Stimulated activated CD8-positive, alpha-beta memory T cell treated with anti-CD3 and anti-CD28 coated beads, Interleukin-15, amount 100 ng/mL, for 48 hours (primary cell): Measurements from ENCODE around the gene CCDC32.
A peak's percentile ranks its signal among the peaks of the same experiment; 100 is the strongest.
"Not testable (repeated sequence)": the region's sequence is repeated elsewhere in the genome, so short reads cannot be mapped to it uniquely, and the experiment has no call there.

Experiments used
- DNase-seq, 2 donors: peaks; one replicate each; pipeline ENCODE4 v3.0.0-alpha.2; 2020; ENCODE audit warnings: low read depth in 2 of 2

CCDC32 gene, protein sequence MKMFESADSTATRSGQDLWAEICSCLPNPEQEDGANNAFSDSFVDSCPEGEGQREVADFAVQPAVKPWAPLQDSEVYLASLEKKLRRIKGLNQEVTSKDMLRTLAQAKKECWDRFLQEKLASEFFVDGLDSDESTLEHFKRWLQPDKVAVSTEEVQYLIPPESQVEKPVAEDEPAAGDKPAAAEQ

DNA sequence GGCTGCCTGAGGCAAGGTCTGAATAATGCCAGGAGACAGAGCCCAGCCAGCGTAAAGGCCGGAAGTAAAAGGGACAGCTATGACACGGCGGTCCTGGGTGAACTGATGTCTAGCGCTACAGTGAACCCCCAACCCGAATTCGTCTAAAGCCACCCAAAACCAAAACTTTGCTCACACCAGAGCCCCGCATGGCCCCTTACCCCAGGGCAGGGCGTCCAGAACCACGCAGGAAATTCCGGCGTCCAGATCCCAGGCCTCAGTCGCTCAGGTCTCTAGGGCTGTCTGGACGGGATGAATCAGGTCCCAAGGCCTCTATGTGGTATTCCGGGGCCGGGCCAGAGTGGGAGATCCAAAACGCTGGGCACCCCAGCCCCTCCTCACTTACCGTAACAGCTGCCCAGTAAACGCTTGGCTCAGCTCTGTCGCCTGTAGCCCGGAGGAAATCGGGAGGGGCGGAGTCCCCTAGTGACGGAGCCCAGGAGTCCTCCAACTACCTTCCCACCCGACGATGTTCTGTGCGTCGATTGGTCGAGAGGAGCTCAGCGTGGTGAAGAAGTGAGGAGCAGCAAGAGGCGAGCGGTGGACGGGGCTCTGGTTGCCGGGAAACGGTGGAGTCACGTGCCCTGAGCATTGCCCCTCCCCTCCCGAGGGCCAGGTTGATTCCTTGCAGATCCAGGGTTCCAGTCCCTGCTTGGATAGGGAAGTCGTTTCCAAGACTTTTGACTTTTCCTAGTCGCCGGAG is at the start of gene CCDC32:
CCDC32 (minus strand) TSS at position 452 of the 742 bp plus-strand sequence. CDS start 2,027 bp downstream, outside the sequence.
- DNase-seq = peak; percentile 92 to 94

DNA sequence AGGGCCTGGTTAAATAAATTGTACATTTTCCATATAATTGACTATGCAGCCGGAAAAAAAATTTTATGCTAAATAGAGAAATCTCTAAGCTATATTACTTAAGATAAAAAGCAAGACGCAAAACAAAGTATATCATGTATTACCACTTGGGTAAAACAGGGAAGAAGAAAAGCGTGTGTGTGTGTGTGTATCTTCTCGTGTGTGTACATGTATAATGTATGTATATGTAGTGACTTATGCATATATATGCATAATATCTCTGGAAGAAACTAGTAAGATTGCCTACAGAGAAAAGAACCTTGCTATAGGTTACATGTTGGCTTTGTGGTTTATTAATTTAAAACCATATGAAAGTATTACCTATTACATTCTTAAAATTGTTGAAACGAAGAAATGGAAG is 48.2 kb upstream of the CCDC32 start:
- no peak for DNase-seq

DNA sequence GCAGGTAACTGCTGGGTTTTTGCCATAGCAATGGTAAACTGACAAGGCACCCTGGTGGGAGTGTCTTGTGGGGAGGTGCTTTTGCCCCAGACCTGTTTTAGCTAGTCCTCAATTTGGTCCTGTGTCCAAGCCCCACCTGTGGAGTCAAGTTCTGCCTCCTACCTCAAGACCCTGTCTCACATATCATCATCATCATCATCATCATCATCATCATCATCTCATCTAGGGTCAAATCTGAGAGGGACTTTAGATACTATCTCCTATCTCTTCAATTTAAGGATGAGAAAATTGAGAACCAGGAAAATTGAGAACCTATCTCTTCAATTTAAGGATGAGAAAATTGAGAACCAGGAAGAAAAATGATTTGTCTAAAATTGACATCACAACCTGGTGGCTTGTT is 39.1 kb upstream of the CCDC32 start:
- no peak for DNase-seq

DNA sequence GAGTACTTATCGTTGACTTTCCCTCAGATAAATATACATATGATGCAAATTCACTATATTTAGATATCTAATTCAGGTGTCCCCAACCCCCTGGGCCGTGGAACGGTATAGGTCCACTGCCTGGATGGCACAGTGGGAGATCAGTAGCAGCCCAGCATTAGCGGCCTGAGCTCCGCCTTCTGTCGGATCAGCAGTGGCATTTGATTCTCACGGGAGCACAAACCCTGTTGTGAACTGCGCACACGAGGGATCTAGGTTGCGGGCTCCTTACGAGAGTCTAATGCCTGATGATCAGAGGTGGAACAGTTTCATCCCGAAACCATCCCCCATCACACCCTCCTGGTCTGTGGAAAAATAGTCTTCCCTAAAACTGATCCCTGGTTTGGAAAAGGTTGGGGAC is 36.1 kb upstream of the CCDC32 start:
- no peak for DNase-seq

DNA sequence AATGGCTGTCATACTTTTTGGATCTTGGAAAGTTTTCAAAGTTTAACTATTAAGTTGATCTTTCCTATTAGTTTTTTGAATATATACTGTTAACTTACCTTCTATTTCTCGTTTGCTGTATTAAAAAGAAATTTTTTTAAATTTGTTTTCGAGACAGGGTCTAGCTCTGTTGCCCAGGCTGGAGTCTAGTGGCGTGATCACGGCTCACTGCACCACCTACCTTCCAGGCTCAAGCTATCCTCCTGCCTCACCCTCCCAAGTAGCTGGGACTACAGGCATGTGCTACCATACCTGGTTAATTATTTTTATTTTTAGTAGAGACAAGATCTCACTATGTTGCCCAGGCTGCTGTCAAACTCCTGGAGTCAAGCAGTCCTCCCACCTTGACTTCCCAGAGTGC is 33.8 kb upstream of the CCDC32 start:
- no peak for DNase-seq

DNA sequence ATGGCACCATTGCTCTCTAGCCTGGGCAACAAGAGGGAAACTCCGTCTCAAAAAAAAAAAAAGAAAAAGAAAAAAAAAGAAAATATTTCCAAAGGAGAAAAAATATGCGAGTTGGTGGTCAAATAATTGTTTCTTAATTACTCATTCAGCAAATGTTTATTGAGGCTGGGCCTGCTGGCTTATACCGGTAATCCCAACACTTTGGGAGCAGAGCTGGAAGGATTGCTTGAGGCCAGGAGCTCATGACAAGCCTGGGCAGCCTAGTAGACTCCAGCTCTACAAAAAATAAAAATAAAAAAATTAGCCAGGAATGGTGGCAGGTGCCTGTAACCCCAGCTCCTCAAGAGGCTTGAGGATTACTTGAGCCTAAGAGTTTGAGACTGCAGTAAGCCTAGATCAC is 33.3 kb upstream of the CCDC32 start:
- DNase-seq = no peak

DNA sequence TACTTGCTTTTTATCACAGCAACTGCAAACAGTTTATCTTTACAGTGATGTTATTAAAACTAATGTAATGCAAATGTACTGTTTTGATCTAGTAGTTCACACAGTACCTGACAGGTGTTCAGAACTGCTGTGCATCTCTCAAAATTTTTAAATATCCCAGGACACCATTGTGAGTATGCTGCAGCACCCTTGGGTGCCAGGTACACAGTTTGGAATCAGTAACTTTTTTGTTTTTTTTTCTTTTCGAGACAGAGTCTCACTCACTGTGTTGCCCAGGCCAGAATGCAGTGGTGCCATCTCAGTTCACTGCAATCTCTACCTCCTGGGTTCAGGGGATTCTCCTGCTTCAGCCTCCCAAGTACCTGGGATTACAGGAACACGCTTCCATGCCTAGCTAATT is 32.2 kb upstream of the CCDC32 start:
- DNase-seq = no peak

DNA sequence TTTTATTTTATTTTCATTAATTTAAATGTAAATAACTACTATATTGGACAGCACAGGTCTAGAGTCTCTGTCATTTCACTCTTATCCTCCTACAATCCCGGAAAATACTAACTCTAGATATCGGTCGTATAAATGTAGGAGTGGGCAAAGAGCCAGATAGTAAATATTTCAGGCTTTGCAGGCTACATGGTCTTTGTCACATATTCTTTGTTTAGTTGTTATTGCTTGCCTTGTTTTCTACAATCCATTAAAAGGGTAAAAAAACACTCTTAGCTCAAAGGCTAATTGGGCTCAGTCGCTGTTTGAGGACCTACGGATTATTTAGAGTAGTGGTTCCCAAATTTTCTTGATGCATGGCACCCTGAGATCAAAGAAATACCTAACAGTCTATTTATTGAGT is 30.9 kb upstream of the CCDC32 start:
- no peak for DNase-seq

DNA sequence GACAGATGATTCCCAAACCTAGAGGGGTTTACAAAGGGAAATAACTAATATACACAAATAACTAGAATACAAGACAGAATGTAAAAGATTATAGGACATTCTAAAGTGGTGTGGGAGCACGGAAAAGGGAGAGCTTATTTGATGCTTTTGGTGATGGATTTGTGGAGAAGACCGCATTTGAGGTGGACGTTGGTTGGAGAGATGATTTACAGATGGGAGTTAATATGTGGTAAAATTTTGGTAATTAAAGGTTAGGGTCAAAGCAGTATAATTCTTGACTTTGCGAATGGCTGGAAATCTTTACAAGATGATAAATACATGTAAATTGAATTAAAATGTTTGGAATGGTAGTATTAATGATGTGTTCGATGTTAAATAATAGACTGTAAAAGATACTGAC is 30.4 kb upstream of the CCDC32 start:
- DNase-seq = no peak

DNA sequence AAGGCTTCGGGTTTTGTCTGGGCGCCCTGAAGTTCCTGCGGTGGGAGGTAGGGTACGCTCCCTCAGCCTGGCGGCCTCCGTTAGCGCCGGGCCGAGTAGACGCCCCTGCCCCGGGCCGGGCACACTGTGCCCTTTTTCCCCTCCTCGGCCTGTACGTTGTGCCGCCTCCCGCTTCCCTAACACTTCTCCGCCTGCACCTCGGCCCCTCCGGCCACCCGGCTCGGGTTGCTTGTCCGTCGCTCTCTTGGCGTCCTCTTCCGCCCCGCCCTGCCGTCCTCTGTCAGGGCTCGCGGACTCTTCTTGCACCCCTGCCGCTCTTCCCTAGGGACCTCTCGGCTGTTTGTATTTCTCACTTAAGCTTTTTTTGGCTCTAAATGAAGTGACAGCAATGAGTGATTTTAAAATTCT is 29.6 kb upstream of the CCDC32 start:
- peak in 1 of 2 donors; percentile 29 for DNase-seq

DNA sequence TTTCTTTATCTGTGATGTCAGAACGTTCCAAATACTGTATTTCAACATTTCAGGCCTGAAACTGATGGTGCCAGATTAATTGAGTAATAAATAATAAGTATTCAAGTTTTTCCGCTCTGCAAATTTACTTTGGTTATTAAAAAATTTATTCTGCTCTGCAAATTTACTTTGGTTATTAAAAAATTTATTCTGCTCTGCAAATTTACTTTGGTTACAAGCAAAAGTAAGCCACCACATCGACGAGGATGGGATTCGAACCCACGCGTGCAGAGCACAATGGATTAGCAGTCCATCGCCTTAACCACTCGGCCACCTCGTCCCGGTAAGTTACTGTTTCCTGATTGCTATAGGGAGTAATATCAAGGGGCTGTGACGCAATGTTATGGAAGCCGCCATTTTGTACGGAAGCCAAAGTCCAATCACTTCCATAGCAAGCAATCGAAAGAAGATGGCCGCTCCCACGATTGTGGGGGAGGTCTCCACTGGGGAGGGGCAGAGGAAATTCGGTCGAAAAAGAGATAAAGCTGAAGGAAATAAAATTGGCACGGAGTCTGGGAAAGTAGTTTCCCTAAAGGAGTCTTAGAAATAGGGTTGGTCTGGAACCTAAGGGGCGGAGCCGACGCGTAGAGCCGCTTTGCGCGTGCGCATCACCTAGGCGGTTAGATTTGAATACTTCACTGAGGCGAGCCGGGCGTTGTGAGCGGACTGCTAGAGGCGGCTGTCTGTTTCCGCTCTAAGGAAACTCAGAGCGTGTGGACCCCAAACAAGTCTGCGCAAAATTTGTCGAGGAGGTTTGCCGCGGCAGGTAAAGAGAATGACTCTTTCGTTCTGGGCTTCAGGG is 29.0 kb upstream of the CCDC32 start, which contains the start of gene KNL1:
KNL1 (plus strand) TSS at position 662 of the 841 bp plus-strand sequence. CDS start 8,683 bp downstream, outside the sequence.
- peak; percentile 81 for DNase-seq

DNA sequence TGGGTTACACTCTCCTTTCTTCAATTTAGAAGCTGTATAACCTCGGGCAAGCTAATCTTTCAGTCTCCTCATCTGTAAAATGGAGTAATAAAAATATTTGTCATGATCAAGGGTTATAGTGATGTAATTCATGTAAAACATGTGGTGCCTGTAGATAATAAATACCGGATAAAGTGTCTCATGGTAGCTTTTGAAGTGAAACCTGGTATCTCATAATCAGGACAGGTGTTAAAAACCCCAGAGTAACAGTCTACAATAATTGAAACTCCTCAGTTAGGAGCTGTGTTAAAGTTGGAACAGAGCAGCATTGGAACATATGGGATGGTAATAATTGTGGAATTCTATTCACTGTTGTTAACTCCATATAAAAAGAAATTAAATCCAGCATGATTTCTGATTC is 28.3 kb upstream of the CCDC32 start:
- no peak for DNase-seq

DNA sequence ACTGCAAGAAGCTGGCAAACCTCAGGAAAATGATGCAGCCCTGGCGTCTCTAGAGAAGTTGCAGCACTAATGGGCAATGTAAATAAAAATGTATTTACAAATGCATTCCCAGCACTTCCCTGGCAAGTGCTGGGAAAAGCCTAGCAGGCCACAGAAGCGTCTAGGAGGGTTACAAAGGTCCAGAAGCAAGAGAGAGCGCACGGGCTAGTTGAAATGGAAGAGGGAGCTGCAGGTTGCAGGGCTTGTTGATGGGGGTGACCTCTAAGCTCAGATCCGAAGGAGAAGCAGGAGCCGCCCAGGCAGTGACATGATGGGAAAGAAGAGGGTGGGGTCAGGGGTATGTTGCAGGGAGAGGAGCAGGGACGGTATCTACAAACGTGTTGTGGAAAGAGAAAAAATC is 26.5 kb upstream of the CCDC32 start:
- no peak for DNase-seq

DNA sequence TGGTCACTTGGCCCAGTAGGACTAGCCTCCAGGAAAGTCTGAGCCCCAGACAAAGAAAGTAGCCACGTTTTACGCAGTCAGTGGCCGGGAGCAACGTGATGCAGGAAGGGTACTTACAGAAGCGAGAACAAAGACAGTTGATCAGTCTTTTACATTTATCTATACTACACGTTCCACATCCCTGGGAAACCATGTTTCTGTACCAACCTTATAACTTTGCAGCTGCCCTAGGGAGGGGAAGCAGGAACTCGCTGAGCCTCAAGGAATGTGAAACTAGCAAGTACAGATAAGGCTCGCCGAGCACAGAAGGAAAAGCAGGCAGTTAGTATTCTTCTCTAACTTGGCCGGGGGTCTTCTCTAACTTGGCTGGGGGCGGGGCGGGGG is 25.8 kb upstream of the CCDC32 start:
- no peak for DNase-seq

DNA sequence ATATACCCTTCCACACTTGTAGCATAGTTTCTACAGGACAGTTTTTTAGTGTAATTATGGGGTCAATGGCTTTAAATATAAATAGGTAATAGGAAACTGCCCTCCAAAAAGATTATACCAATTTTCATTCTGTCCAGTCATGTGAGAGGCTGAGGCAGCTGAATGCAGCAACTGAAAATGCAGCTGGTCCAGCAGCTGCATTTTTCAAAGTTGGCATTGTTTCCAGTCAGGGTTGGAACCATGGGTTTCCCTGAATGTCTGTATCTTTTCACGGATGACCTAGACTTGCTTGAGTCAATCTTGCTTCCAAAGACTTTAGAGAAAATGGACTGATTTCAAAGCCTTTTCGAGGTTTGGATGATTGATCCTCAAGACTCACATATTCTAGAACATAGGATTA is 19.3 kb upstream of the CCDC32 start:
- no peak for DNase-seq

DNA sequence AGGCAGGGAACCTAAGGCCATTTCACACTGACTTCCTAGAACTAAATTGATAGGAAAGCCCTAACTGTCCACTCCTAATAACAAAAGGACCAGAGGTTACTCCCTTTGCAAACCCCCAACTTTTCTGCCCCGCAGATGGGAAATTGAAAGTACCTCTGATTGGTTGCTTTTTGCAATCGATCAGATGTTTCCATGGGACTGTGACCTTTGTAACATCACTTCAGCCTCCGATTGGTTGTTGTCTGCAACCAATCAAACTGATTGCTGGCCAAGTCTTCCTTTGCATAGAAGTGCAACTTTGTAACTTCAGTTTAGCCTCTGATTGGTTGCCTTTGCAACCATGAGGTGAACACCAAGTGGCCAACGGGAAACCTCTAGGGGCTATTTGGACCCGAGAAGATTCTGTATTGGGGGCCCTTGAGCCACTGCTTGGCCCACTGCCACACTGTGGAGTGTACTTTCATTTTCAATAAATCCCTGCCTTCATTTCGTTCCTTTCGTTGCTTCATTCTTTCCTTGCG is 17.9 kb upstream of the CCDC32 start:
- no peak for DNase-seq

DNA sequence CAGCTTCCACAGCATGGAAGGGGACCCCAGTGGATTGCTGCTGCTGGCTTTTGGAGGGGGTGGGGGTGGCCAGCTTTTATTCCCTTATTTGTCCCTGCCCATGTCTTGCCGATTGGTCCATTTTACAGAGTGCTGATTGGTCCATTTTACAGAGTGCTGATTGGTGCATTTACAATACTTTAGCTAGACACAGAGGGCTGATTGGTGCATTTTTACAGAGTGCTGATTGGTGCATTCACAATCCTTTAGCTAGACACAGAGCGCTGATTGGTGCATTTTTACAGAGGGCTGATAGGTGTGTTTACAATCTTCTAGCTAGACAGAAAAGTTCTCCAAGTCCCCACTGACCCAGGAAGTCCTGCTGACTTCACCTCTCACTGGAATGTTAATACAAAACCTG is 17.0 kb upstream of the CCDC32 start:
- DNase-seq = not testable (repeated sequence)

DNA sequence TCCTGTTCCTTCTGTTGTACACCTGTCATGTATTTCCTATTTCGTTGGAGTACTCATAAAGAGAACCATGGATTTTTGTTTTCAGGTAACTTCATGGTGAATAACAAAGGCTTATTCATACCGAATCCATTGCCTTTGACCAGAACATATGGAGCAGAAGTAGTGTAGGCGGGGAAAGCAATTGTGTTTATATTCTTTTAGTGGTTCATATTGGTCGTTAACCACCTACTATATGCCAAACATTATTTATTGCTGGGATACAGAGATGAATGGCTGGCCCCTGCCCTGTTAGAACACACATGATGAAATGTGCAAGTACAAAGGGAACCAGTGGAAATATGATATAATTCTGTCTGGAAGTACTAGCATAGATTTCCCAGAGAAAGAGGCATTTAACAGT is 14.1 kb upstream of the CCDC32 start:
- no peak for DNase-seq

DNA sequence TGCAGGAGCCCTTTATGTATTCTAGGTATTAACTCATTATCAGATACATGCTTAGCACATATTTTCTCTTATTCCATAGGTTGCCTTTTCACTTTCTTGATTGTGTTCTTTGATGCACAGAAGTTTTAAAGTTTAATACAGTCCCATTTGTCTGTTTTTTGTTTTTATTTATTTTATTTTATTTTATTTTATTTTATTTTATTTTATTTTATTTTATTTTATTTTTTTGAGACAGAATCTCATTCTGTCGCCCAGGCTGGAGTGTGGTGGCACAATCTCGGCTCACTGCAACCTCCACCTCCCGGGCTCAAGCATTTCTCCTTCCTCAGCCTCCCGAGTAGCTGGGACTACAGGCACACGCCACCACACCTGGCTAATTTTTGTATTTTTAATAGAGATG is 12.1 kb upstream of the CCDC32 start:
- not testable (repeated sequence) for DNase-seq

DNA sequence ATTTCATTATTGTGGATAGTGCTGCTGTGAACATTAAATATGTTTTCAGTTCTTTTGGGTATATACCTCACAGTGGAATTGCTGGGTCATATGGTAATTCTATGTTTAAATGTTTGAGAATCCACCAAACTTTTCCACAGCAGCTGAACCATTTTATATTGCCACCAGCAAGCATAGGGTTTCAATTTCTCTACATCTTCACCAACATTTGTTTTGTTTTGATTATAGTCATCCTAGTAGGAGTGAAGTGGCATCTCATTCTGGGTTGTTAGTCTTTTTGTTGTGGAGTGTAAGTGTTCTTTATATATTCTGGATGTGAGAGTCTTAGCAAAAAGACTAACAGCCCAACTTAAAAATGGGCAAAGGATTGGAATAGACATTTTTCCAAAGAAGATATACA is 10.3 kb upstream of the CCDC32 start:
- DNase-seq = no peak

DNA sequence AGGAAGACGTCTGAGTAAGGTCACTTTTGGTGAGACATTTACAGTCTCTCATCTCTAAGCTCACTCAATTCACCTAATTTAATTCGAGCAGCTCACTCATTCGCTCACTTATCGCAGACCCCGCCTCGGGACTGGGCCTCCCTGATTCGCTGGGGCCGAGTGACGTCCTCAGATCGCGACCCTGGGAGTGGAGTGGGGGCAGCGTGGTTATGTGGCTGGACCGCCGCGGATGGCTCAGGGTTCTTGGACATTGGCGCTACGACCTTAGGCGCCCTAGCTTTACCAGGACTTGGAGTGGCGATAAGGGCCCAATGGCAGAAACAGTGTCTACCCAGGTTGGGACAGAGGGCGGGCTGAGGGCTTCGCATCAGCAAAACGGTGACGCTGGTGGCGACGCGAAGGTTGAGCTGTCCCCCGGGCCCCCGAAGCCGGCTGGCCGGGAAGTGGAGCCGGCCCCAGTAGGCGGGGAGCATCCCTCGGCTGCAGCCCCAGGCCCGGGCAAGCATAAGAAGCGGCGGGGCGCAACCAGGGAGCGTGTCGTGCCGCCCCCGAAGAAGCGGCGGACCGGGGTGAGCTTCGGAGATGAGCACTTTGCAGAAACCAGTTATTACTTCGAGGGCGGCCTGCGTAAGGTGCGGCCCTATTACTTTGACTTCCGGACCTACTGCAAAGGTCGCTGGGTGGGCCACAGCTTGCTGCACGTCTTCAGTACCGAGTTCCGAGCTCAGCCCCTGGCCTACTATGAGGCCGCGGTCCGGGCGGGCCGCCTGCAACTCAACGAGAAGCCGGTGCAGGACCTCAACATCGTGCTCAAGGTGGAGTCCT is 4.5 kb upstream of the CCDC32 start, which contains the start of gene RPUSD2:
RPUSD2 (plus strand) TSS at position 171 of the 825 bp plus-strand sequence; CDS start at position 210, 39 bp downstream.
- DNase-seq = peak; percentile 86 to 90
